ENCODE measurements around the gene PTPRM.

PTPRM gene

DNA sequence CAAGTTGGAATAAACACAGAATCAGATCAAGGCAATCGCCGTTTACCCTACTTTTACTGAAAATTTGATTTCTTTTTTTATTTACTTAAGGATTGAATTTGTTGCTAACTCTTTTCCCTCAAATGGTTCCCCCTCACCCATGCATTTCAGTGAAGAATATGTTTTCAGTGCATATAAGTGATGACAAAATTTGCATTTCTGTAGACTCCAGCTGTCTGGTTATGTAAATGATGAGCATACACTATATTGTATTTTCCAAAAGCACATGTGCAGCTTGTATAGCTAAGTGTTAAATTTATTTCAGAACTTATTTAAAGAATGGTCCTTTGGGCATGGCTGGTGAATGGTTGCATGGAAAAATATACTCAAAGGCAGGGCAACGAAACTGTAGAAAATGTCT is 437.7 kb downstream of the PTPRM start:
- DNase-seq (ENCODE audit: low spot score): no peak

DNA sequence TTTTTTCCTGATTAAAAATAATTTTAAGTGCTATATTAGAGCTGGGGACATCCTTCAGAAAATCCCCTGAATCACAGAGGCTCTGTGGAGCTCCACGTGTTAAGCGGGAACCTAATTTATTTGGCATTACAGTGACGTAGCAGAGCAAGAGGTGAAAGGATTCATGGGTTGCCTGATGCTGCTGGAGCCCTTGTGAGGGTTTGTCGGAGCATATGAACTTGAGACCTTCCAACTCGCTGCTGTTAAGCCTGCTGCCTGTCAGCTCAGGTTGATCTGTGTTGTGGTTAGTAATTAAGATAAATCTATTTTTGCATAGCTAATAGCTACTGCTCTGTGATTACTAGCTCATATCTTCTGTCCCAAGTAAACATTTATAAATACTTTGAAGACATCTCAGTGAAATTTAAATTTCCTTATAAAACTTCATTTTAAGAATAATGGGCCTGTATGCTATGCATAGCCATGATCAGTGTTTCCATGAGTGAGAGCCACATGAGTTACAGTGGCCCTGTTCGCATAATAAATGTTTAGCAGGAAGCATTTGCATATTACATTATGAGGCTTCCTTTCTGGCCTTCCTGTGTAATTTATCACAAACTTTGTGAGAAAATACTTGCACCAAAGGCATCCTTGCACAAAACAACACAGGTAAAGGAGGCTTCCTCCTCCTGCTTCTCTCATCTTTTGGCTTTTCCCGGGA is 438.9 kb downstream of the PTPRM start:
- DNase-seq (ENCODE audit: low spot score): no peak

DNA sequence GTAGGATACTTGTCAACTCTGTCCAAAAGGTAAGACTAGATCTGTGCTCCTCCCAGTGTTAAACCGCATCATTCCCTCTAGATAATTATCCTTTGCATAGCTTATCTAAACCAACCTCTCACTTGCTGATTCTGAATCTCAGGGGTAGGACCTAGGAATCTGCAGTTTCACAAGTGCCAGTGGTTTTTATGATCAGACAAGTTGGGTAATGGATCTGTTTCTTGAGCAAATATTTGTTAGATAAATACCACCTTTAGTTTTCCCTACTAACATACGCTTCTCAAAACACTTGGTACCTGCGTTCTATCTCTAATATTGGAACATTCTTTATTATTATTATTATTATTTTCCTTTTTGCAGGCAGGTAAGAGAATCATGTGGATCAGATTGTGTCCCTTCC is 439.9 kb downstream of the PTPRM start:
- DNase-seq (ENCODE audit: low spot score): no peak

DNA sequence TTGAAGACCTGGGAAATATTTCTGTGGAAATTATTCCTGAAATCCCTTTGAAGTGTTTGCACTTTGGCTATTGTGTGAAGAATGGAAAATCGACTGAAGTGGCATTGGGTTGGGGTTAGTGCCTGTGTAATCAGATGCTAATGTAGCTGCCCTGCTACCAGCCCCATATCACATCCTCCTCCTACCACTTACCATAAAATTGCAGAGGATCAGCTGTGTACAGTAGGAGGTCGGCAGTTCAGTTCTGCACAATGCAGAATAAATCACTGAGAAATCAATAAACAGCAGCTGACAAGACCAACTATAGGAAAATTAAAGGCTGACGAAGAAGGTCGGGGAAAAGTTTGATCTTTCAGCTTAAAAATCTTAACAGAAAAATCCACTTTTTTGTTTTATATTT is 440.9 kb downstream of the PTPRM start:
- no peak for DNase-seq (ENCODE audit: low spot score)

- DNase-seq (ENCODE audit: low spot score): no peak
Measured at GRCh38 chr18:8011361-8011760, 444.2 kb downstream of the PTPRM start.

GRCh38 chr18:8011906-8012305 is 444.8 kb downstream of the PTPRM start:
- no peak for DNase-seq (ENCODE audit: low spot score)

DNA sequence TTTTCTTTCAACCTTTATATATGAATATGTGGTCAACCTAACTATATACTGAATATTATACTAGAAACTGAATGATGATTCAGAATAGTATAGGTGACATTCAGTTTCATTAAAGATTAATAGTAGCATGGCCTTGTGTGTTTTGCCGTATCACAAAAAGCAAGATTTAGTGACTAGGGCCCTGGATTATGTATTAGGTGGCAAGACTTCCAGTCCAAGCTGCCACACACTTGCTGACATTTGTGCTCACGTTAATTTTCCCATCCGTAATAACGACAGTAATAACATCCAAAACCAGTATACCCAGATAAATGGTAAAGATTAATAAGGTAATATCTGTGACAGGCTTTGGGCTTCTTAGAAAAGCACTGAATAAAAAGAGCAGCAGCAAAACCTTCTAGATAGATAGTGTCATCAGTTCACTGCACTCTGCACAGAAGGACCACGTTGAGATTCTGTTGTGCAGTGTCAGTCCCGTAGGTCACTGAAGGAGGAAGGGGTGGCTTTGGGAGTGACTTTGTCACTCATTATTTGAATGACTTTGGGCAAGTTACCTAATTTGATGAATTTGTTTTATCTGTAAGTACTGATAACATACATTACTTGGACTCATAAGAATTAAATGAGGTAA is 451.7 kb downstream of the PTPRM start:
- DNase-seq (ENCODE audit: low spot score): no peak

DNA sequence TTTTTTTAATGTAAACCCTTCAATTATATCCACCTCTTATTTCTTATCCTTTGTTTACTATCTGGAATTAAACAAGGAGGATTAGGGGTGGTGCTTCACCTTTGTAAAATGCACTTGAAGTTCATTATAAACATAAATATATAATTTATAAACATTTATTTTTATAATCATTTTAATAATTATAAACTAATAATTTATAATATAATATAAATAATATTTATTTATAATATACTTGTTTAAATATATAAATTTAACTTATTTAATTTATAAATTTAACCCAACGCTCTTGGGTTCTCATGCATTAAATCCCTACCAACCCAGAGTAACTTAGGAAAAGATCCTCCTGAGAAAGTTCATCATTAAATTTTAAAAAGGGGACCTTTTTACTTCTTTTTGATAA is 452.5 kb downstream of the PTPRM start:
- DNase-seq (ENCODE audit: low spot score): no peak

DNA sequence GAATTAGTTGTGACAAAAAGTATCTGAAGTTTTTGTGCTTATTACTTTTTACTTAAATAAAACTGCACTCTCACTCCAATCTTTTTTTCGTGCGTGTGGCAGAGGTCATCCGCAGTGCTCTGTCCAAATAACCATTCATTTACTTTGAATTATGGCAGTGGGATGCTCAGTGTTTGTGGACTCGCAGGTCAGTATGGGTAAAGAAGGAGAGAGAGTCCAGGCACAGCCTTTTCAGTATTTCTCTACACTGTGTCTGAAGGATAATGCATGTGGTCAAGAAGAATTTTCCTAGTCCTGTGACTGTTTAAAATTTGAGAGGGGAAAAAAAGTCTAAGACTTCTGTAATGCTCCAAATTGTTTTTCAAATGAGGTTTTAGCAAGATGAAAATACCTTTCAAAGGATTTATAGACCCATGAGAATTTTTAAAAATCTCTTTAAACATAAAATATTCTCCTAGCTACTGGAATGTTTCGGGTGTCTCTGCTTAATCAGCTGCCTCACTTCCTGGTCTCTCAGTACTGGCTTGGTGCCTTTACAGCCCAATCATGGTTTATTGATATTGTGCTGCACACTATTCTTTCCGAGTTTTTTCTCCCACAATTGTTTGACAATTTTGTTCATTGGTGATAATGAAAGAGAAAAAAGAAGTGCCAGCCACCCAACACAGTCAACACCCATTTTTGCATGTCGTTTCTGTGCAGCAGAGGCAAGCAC is 453.2 kb downstream of the PTPRM start:
- no peak for DNase-seq (ENCODE audit: low spot score)

GRCh38 chr18:8029061-8029460 is 461.9 kb downstream of the PTPRM start:
- no peak for DNase-seq (ENCODE audit: low spot score)

DNA sequence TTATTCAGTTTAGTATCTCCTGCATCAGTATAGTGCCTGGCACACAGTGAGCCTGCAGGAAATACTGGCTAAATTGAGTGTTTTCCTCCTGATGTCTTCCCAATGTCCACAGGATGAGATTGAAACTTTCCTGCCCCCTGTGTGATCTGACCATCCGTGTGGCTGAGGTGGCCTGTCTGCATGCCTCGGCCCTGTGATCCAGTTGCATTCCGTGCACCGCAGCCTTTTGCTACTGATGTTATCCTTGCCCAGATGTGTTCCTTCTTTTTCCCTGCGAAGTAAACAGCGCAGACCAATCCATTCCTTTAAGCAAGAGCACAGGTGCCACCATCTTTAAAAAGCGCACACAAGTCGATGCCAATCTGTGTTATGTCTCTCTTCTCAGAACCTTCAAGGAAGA is 462.6 kb downstream of the PTPRM start:
- no peak for DNase-seq (ENCODE audit: low spot score)

GRCh38 chr18:8030201-8030600 is 463.1 kb downstream of the PTPRM start:
- no peak for DNase-seq (ENCODE audit: low spot score)

DNA sequence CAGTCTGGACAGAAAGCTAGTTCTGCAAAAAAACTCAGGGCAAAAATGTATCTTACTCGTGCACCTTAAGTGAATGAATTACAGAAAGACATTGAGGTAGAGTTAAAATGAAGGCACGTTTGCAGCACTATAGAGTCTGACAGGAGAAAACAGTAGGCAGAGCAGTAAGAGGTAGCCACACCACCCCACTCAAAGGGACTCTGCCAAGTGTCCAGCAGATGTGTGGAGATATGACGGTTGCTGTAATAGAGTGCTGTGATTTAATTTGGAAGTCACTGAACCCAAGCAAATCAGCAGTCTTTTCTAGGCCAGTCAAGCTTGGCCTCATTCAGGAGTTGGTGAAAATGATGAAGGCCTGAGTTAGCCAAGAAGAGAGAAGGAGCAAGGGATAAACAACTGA is 464.4 kb downstream of the PTPRM start:
- no peak for DNase-seq (ENCODE audit: low spot score)

DNA sequence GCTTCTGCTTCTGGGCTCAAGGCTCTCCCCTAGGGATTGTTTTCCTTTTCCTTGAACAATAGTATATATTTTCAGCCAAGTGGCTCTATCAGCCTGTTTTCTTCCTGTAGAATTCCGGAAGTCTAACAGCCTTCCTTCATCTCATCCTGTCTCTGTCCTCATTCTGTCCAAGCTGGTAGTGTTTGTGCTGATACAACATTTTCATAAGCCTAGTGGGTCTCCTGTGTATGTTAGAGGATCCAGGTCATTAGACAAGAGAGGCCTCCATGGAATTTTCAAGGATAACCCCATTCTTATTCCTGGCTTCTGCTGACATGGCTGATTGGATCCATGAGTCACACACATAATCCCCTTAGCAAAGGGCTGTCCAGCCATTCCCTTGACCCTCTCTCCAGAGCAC is 467.6 kb downstream of the PTPRM start:
- no peak for DNase-seq (ENCODE audit: low spot score)

- DNase-seq (ENCODE audit: low spot score): no peak
Measured at GRCh38 chr18:8036551-8036950, 469.4 kb downstream of the PTPRM start.

- no peak for DNase-seq (ENCODE audit: low spot score)
Measured at GRCh38 chr18:8037296-8037695, 470.2 kb downstream of the PTPRM start.

- no peak for DNase-seq (ENCODE audit: low spot score)
Measured at GRCh38 chr18:8040021-8040420, 472.9 kb downstream of the PTPRM start.

DNA sequence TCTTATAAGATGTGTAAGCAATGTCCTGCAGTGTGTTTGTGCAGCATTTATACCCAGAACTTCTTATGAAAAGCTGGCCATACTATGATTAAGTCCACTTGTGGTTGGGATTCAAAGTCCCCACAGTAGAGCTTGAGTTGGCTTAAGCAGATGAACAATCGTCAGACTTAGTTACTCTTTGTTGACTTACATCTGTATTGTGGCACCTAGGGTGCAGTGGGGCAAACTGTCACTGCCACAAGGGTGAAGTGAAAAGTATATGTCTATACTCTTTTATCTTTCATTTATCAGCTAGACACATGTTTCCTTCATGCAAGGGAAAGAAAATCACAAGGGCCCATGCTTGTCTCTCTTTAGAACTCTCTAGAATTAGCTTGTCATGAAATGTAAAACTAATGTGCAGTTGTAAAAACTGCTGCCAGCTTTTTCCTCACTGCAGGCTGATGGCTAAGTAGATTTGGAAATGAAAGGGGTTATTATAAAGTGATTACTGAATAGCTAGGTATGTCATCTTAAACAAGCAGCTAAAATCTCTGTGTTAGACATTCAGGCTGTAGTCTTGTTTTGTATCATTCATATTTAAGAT is 474.5 kb downstream of the PTPRM start:
- DNase-seq (ENCODE audit: low spot score): no peak

DNA sequence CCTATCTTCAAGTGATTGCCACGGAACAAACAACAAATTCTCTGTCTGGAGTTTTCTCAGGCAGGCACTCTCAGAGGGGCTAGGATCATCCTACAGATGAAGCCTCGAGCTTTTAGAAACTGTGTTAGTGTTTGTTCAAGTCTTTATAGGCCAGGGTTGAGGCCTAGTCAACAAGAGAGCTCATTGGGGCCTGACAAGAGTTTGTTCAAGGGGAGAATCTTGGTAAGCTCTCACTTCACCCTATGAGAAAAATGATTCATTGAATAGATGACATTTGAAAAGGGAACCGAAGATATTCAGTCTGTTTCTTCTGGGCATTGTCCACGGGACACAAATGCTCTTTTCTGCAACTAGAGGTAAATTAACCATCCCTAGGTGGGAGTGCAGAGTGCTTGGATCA is 476.9 kb downstream of the PTPRM start:
- no peak for DNase-seq (ENCODE audit: low spot score)

DNA sequence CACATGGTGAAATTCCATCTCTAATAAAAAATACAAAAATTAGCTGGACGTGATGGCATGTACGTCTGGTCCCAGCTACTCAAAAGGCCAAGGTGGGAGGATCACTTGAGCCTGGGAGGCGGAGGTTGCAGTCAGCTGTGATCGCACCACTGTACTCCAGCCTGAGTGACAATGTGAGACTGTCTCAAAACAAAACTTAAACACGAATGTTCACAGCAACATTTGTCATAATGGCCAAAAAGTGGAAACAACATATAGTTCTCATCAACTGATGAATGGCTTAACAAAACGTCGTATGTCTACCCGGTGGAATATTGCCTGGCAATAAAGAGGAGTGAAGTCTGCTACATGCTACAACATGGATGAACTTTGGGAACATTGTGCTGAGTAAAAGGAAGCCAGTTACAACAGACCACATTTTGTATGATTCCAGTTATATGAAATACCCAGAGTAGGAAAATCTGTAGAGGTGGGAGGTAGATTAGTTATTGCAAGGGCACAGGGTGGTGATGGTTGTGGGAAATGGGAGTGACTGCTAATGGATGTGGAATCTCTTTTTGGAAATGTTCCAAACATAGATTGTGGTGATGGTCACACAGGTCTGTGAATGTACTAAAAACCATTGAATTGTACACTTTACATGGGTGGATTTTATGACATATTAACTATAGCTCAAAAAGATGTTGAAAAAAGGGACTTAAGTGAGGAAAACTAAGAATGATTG is 478.2 kb downstream of the PTPRM start:
- DNase-seq (ENCODE audit: low spot score): no peak

GRCh38 chr18:8045884-8046281 is 478.8 kb downstream of the PTPRM start:
- no peak for DNase-seq (ENCODE audit: low spot score)

- no peak for DNase-seq (ENCODE audit: low spot score)
Measured at GRCh38 chr18:8046441-8046840, 479.3 kb downstream of the PTPRM start.
